Cardiac muscle cell (in vitro differentiated cells and primary cell): ENCODE data around the gene EIF4H. TPM values are rescaled to one million over a fixed set of nuclear protein-coding genes. Genes with fewer than 3 reads are reported as not detected.
A peak's percentile ranks its signal among the peaks of the same experiment; 100 is the strongest.

ENCODE experiments used
- DNase-seq, 2 donors: peaks; one replicate each; pipeline versions ENCODE4 v3.0.0 to v3.0.0-alpha.2; 2010 to 2017; ENCODE audit warnings: low read depth in 1 of 2, low spot score in 1 of 2
- H3K27ac ChIP-seq: fragments of 200-600 bp; sonication (generic); 2 replicates; pipeline ENCODE4 v1.5.1; 2016
- H3K27me3 ChIP-seq: fragments of 200-600 bp; sonication (generic); 2 replicates; pipeline ENCODE4 v1.6.0; 2016; ENCODE audit warnings: control low read depth
- H3K36me3 ChIP-seq: fragments of 200-600 bp; sonication (generic); 2 replicates; pipeline ENCODE4 v1.5.1; 2016; ENCODE audit warnings: control low read depth
- H3K4me1 ChIP-seq: fragments of 200-600 bp; sonication (generic); 2 replicates; pipeline ENCODE4 v1.8.1; 2017; ENCODE audit warnings: low read depth, mild to moderate bottlenecking, mixed run types
- H3K4me3 ChIP-seq: fragments of 200-600 bp; sonication (generic); 2 replicates; pipeline ENCODE4 v1.5.1; 2016; ENCODE audit warnings: mild to moderate bottlenecking
- H3K9me3 ChIP-seq: fragments of 200-600 bp; sonication (generic); 2 replicates; pipeline ENCODE4 v1.5.1; 2017; ENCODE audit warnings: low read depth, mild to moderate bottlenecking, control low read depth
- polyA plus RNA-seq: library from polyadenylated mRNA; unstranded; fragments of >200 nt; fragmentation: Nextera tagmentation; extraction: Ambion mirVana; gene quantifications from 2 replicates; pipeline ENCODE4 v1.2.1, GENCODE V29; 2016
- total RNA-seq: library from RNA; depleted of rRNA; stranded (reverse); fragments of >200 nt; gene quantifications from 2 replicates; pipeline ENCODE4 v1.2.3, GENCODE V29; 2016
- TF ChIP-seq, protein P1 (sequence below): IDR thresholded peaks from 2 replicates; pipeline ENCODE4 v1.5.1; 2012; ENCODE audit warnings: low read depth, mild to moderate bottlenecking, low read length

The EIF4H gene
- total and polyA plus RNA-seq, 2 experiments from 2014 or later: 323 to 330 TPM

DNA sequence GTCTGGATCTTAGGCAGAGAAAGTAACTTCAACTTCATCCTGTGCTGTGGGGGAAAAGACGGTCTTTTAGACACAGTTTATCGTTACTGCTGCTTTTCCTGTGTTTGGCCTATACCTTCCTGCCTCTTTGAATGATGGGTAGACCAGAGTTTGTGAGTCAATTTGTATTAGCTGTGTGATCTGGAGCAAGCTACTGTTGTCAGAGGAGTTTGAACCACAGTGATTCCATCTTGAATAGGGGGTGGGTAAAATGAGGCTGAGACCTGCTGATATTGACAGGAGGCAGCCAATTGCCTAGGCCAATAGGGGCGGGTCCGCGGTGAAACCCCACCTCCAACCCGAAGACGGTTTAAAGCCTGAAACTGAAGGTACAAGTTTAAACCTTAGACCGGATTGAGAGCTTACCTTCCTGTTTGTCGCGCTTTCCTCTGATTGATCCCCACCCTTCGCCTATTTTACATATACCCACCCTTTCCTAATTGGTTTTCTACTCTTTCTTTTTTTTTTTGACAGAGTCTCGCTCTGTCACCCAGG, 35.8 kb upstream of the EIF4H start:
- no peak overlapping the region for H3K27ac ChIP-seq
- DNase-seq: no peak

DNA sequence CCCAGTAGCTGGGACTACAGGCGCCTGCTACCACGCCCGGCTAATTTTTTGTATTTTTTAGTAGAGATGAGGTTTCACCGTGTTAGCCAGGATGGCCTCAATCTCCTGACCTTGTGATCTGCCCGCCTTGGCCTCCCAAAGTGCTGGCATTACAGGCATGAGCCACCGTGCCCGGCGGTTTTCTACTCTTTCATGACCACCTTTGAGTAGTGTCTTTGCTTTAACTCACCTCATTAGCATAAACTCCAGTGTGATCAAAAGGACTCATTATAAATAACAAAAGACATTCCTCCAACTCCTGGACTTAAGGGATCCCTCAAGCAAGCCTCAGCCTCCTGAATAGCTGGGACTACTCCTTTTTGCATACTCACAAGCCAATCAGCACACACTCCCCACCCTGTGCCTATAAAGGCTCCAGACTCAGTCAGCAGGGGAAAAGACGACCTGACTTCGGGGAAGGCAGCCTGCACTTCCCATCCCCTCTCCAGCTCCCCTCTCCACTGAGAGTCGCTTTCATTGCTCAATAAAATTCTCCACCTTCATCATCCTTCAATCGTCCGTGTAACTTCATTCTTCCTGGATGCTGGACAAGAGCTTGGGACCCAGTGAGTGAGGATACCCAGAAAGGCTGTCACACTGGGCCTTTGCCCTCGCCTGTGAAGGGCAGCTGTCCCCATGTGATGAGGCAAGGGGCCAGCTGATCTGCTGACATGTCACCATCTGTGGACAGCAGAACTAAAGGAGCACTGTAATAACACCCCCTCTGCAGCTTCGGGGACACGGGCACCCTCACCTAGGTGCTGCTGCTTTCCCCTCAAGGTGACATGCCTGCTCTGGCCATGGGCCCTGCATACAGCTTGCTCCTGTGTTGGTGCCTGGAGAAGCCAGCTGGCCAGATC, 35.0 kb upstream of the EIF4H start:
- Histone ChIP-seq H3K36me3 (no peaks in the 10 kb centered on the region), H3K9me3 (no peaks in the 10 kb centered on the region), H3K4me1 (no peaks in the 10 kb centered on the region), H3K27ac (no peak overlapping the region), H3K27me3 (no peaks in the 10 kb centered on the region), H3K4me3 (no peak overlapping the region)
- DNase-seq: no peak
- TF ChIP-seq, protein P1, sequence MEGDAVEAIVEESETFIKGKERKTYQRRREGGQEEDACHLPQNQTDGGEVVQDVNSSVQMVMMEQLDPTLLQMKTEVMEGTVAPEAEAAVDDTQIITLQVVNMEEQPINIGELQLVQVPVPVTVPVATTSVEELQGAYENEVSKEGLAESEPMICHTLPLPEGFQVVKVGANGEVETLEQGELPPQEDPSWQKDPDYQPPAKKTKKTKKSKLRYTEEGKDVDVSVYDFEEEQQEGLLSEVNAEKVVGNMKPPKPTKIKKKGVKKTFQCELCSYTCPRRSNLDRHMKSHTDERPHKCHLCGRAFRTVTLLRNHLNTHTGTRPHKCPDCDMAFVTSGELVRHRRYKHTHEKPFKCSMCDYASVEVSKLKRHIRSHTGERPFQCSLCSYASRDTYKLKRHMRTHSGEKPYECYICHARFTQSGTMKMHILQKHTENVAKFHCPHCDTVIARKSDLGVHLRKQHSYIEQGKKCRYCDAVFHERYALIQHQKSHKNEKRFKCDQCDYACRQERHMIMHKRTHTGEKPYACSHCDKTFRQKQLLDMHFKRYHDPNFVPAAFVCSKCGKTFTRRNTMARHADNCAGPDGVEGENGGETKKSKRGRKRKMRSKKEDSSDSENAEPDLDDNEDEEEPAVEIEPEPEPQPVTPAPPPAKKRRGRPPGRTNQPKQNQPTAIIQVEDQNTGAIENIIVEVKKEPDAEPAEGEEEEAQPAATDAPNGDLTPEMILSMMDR: no peak

More for the DNA sequence above, 35.8 kb upstream of the EIF4H start:
- no peaks in the 10 kb centered on the region for H3K9me3 ChIP-seq
- H3K36me3 ChIP-seq: no peaks in the 10 kb centered on the region
- no peaks in the 10 kb centered on the region for H3K4me1 ChIP-seq
- H3K4me3 ChIP-seq: no peak overlapping the region
- TF ChIP-seq, protein P1: no peak
- H3K27me3 ChIP-seq: no peaks in the 10 kb centered on the region

DNA sequence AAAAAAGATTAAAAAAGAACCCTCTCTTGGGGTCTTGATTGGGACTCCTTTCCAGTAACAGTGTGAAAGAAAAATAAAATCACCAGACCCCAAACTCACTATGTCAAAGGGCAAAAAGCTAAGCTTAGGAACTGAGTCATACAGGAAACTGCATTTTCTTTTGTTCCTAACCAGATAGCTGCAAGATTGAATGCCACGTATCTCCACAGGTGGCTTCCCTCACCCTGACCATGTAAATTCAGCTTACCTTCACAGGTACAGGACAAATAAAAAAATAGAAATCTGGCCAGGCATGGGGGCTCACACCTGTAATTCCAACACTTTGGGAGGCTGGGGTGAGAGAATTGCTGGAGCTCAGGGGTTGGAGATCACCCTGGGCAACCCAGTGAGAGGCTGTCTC, 32.5 kb upstream of the EIF4H start:
- no peaks in the 10 kb centered on the region for H3K4me1 ChIP-seq
- H3K27me3 ChIP-seq: no peaks in the 10 kb centered on the region
- no peaks in the 10 kb centered on the region for H3K9me3 ChIP-seq
- no peak overlapping the region for H3K4me3 ChIP-seq
- TF ChIP-seq, protein P1: no peak
- no peak overlapping the region for H3K27ac ChIP-seq
- H3K36me3 ChIP-seq: no peaks in the 10 kb centered on the region
- peak in 1 of 2 donors; percentile 7 for DNase-seq

DNA sequence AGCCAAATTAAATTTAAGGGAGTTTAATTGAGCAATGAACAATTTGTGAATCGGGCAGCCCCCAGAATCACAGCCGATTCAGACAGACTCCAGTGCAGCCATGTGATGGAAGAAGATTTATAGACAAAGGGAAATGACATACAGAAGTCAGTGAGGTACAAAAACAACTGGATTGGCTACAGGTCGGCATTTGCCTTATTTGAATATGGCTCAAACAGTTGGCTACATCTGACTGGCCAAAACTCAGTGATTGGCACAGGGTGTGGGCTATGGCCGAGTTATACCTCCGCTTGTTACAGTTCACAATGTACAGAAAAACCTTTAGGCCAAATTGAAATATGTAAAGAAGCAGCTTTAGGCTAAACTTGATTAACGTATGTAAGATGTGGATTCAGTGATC, 30.8 kb upstream of the EIF4H start:
- no peak for DNase-seq
- Histone ChIP-seq H3K4me1 (no peaks in the 10 kb centered on the region), H3K27me3 (no peaks in the 10 kb centered on the region), H3K36me3 (no peaks in the 10 kb centered on the region), H3K9me3 (no peaks in the 10 kb centered on the region), H3K4me3 (no peak overlapping the region), H3K27ac (no peak overlapping the region)
- TF ChIP-seq, protein P1: no peak

DNA sequence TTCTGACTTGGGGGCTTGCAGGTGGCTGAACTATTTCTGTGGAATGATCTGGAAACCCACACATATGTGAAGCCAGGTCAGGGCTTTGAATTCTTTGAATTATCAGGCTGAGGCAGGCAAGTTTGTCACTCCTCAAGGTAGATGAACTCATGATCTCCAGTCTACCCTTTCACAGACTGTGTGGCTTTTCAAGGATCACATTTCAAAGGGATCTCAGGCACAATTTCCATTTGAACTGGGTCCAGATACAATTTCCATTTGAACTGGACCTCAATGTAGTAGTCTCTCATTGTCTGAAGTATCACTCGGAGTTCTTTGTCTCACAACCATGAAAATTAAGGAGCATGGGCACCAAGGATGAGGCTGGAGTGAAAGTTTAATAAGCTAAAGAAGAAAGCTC, 25.7 kb upstream of the EIF4H start:
- no peaks in the 10 kb centered on the region for H3K4me1 ChIP-seq
- H3K27me3 ChIP-seq: no peaks in the 10 kb centered on the region
- DNase-seq: no peak
- H3K36me3 ChIP-seq: no peaks in the 10 kb centered on the region
- TF ChIP-seq, protein P1: no peak
- no peaks in the 10 kb centered on the region for H3K9me3 ChIP-seq
- no peak overlapping the region for H3K27ac ChIP-seq
- H3K4me3 ChIP-seq: no peak overlapping the region
